H9 (cell line): ENCODE data around the gene SDF2. TPM values are rescaled to one million over a fixed set of nuclear protein-coding genes. Genes with fewer than 3 reads are reported as not detected.

Source experiments
- DNase-seq: peaks from one replicate; pipeline ENCODE4 v3.0.0-alpha.2; 2017
- H2AFZ ChIP-seq: one replicate; pipeline ENCODE4 v1.6.1; 2013; ENCODE audit warnings: mild to moderate bottlenecking, low read length, control low read depth, moderate library complexity
- H2AK5ac ChIP-seq: 2 replicates; pipeline ENCODE4 v1.6.1; 2013; ENCODE audit warnings: low read length, control low read depth, mixed read lengths; ENCODE audit not compliant: insufficient read length
- H2BK120ac ChIP-seq: one replicate; pipeline ENCODE4 v1.6.1; 2013; ENCODE audit warnings: low read depth, mild to moderate bottlenecking, low read length, control low read depth, inconsistent platforms; ENCODE audit not compliant: poor library complexity, severe bottlenecking
- H2BK12ac ChIP-seq: 2 replicates; pipeline ENCODE4 v1.6.1; 2013; ENCODE audit warnings: low read length, control low read depth, mixed read lengths, low read depth; ENCODE audit not compliant: insufficient read length
- H2BK15ac ChIP-seq: 2 replicates; pipeline ENCODE4 v1.6.1; 2013; ENCODE audit warnings: low read depth, low read length, control low read depth
- H2BK20ac ChIP-seq: one replicate; pipeline ENCODE4 v1.6.1; 2013; ENCODE audit warnings: low read depth, mild to moderate bottlenecking, low read length, control low read depth, inconsistent platforms; ENCODE audit not compliant: poor library complexity, severe bottlenecking
- H2BK5ac ChIP-seq: 2 replicates; pipeline ENCODE4 v1.6.1; 2013; ENCODE audit warnings: low read length, control low read depth, mixed read lengths; ENCODE audit not compliant: insufficient read length
- H3K14ac ChIP-seq: 2 replicates; pipeline ENCODE4 v1.6.1; 2013; ENCODE audit warnings: low read length, control low read depth; ENCODE audit not compliant: insufficient read depth
- H3K18ac ChIP-seq: 2 replicates; pipeline ENCODE4 v1.6.1; 2013; ENCODE audit warnings: low read depth, mild to moderate bottlenecking, mixed read lengths, low read length, control low read depth; ENCODE audit not compliant: insufficient read length
- H3K23ac ChIP-seq: 2 replicates; pipeline ENCODE4 v1.6.1; 2013; ENCODE audit warnings: low read length, control low read depth, mixed read lengths, low read depth; ENCODE audit not compliant: insufficient read length
- H3K23me2 ChIP-seq: 2 replicates; pipeline ENCODE4 v1.6.1; 2013; ENCODE audit warnings: low read depth, mild to moderate bottlenecking, mixed read lengths, low read length, control low read depth; ENCODE audit not compliant: insufficient read length, poor library complexity, severe bottlenecking
- H3K27ac ChIP-seq: 2 replicates; pipeline ENCODE4 v1.5.1; 2013; ENCODE audit warnings: low read length, control low read depth, mixed read lengths, low read depth; ENCODE audit not compliant: insufficient read length
- H3K27me3 ChIP-seq: 2 replicates; pipeline ENCODE4 v1.6.1; 2013; ENCODE audit warnings: low read length, control low read depth, inconsistent platforms; ENCODE audit not compliant: insufficient read depth
- H3K4ac ChIP-seq: 2 replicates; pipeline ENCODE4 v1.6.1; 2013; ENCODE audit warnings: low read depth, mild to moderate bottlenecking, control low read depth, inconsistent platforms, low read length, moderate library complexity
- H3K4me1 ChIP-seq: 2 replicates; pipeline ENCODE4 v1.6.1; 2013; ENCODE audit warnings: low read length, control low read depth, inconsistent platforms; ENCODE audit not compliant: insufficient read depth
- H3K4me2 ChIP-seq: 2 replicates; pipeline ENCODE4 v1.6.1; 2013; ENCODE audit warnings: low read length, control low read depth, mixed read lengths; ENCODE audit not compliant: insufficient read length, insufficient read depth
- H3K56ac ChIP-seq: 2 replicates; pipeline ENCODE4 v1.6.1; 2013; ENCODE audit warnings: low read depth, mild to moderate bottlenecking, mixed read lengths, low read length, control low read depth; ENCODE audit not compliant: insufficient read length
- H3K79me1 ChIP-seq: 2 replicates; pipeline ENCODE4 v1.6.1; 2013; ENCODE audit warnings: low read depth, mild to moderate bottlenecking, moderate library complexity, low read length, control low read depth, inconsistent platforms; ENCODE audit not compliant: insufficient read depth, poor library complexity, severe bottlenecking
- H3K79me2 ChIP-seq: 2 replicates; pipeline ENCODE4 v1.6.1; 2013; ENCODE audit warnings: low read length, control low read depth, inconsistent platforms; ENCODE audit not compliant: insufficient read depth
- H3K9ac ChIP-seq: 2 replicates; pipeline ENCODE4 v1.6.1; 2013; ENCODE audit warnings: low read length, control low read depth, mixed read lengths; ENCODE audit not compliant: insufficient read length; ENCODE audit errors: extremely low read depth
- H3K9me3 ChIP-seq: one replicate; pipeline ENCODE4 v1.6.1; 2013; ENCODE audit warnings: low read depth, low read length, inconsistent platforms; ENCODE audit not compliant: control insufficient read depth
- H3T11ph ChIP-seq: one replicate; pipeline ENCODE4 v1.6.1; 2013; ENCODE audit warnings: mild to moderate bottlenecking, low read length, control low read depth, inconsistent platforms
- H4K20me1 ChIP-seq: one replicate; pipeline ENCODE4 v1.6.1; 2013; ENCODE audit not compliant: control insufficient read depth, insufficient read length, insufficient read depth
- H4K5ac ChIP-seq: 2 replicates; pipeline ENCODE4 v1.6.1; 2013; ENCODE audit warnings: low read depth, mild to moderate bottlenecking, mixed read lengths, low read length, control low read depth; ENCODE audit not compliant: insufficient read length
- H4K8ac ChIP-seq: replicated peaks from 2 replicates; pipeline ENCODE4 v1.6.1; 2013; ENCODE audit warnings: low read length, control low read depth, mixed read lengths, low read depth; ENCODE audit not compliant: insufficient read length
- H4K91ac ChIP-seq: 2 replicates; pipeline ENCODE4 v1.6.1; 2013; ENCODE audit warnings: low read depth, mild to moderate bottlenecking, moderate library complexity, mixed read lengths, low read length, control low read depth; ENCODE audit not compliant: insufficient read length
- H3K27ac Mint-ChIP-seq, 3 experiments: 2 replicates in 2 of 3; 3 replicates in 1 of 3; pipeline ENCODE4 v1.8.0; 2020 to 2021; ENCODE audit warnings: mixed read lengths in 3 of 3, mild to moderate bottlenecking in 1 of 3, moderate library complexity in 1 of 3
- H3K27me3 Mint-ChIP-seq: 2 replicates; pipeline ENCODE4 v1.8.0; 2021; ENCODE audit warnings: low read depth, mild to moderate bottlenecking, moderate library complexity, mixed read lengths
- H3K36me3 Mint-ChIP-seq, 3 experiments: 2 replicates in 2 of 3; 3 replicates in 1 of 3; pipeline ENCODE4 v1.8.0; 2020 to 2021; ENCODE audit warnings: low read depth in 3 of 3, mixed read lengths in 3 of 3; ENCODE audit not compliant: insufficient read depth in 1 of 3
- H3K4me1 Mint-ChIP-seq, 2 experiments: 2 replicates each; pipeline ENCODE4 v1.8.0; 2020; ENCODE audit warnings: mixed read lengths in 2 of 2
- H3K4me3 Mint-ChIP-seq, 2 experiments: 2 replicates in 1 of 2; 3 replicates in 1 of 2; pipeline ENCODE4 v1.8.0; 2020 to 2021; ENCODE audit warnings: mild to moderate bottlenecking in 2 of 2, mixed read lengths in 2 of 2, moderate library complexity in 1 of 2
- H3K9me3 Mint-ChIP-seq, 2 experiments: 2 replicates in 1 of 2; 3 replicates in 1 of 2; pipeline ENCODE4 v1.8.0; 2020; ENCODE audit warnings: mild to moderate bottlenecking in 2 of 2, mixed read lengths in 2 of 2, moderate library complexity in 1 of 2
- WGBS: extraction: QIAGEN DNeasy Blood & Tissue Kit; methylation state at CpG from one replicate; pipeline ENCODE4 v1.1.7; 2013; ENCODE audit warnings: missing lambda C conversion rate, low lambda C conversion rate, mixed read lengths; ENCODE audit not compliant: insufficient read length; ENCODE audit errors: extremely low coverage; 5-methylcytosine and 5-hydroxymethylcytosine counted together
- total RNA-seq: library from RNA; stranded (reverse); gene quantifications from 2 replicates; pipeline ENCODE4 v1.2.1, GENCODE V29; 2021
- TF ChIP-seq, protein P1 (sequence below): fragments of 200-600 bp; sonication (generic); conservative IDR thresholded peaks from 3 replicates; pipeline ENCODE4 v1.8.0; 2021; ENCODE audit warnings: antibody characterized with exemption, mild to moderate bottlenecking

SDF2 gene
- total RNA-seq, 1 experiment from 2014 or later, result 40.2 TPM

DNA sequence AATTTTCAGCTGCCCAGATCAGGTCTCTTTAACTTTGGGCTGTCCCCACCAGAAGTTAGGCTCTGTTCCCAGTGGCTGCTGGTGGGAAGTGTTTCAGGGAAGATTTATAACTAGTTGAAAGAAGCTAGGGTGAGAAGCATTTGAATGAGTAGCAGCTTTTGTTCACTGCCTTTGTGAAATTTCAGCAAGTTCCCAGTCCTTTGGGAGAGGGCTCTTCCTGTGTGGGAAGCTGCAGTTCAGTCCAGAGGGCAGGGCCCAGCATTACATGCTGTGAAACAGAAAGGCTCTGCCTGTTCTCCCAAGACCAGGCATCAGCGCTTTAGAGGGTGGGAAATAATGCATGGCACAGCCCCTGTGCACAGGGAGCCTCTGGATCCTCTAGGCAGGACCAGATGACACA lies 32.2 kb upstream of the SDF2 start:
- Histone ChIP-seq H3T11ph (no peak overlapping the region), H4K20me1 (no peaks in the 10 kb centered on the region), H3K4me2 (no peak overlapping the region), H3K18ac (no peak overlapping the region), H4K8ac (no peak overlapping the region), H2BK5ac (no peak overlapping the region), H4K91ac (no peak overlapping the region), H3K4me1 (no peaks in the 10 kb centered on the region), H2AK5ac (no peak overlapping the region), H3K79me1 (no peaks in the 10 kb centered on the region), H2BK120ac (no peak overlapping the region), H3K27me3 (no peaks in the 10 kb centered on the region), H3K23me2 (no peaks in the 10 kb centered on the region), H3K4ac (no peak overlapping the region), H3K23ac (no peak overlapping the region), H3K9me3 (no peaks in the 10 kb centered on the region), H3K27ac (no peak overlapping the region), H2BK20ac (no peak overlapping the region), H2AFZ (no peak overlapping the region), H3K14ac (no peak overlapping the region), H2BK12ac (no peak overlapping the region), H4K5ac (no peak overlapping the region), H3K79me2 (no peaks in the 10 kb centered on the region), H3K9ac (no peak overlapping the region), H3K56ac (no peak overlapping the region), H2BK15ac (no peak overlapping the region)
- Mint-ChIP-seq H3K27ac (no peak overlapping the region; a peak in 1 of 7 replicates), H3K9me3 (no peaks in the 10 kb centered on the region), H3K27me3 (no peaks in the 10 kb centered on the region), H3K4me3 (no peak overlapping the region), H3K4me1 (no peaks in the 10 kb centered on the region), H3K36me3 (peaks cover 42 to 99% (median 82%) of the 10 kb centered on the region in 3 experiments; a peak in 6 of 7 replicates)
- WGBS, result no CpG with 5 or more reads among the region's 1 CpG
- no peak for DNase-seq
- TF ChIP-seq, protein P1, sequence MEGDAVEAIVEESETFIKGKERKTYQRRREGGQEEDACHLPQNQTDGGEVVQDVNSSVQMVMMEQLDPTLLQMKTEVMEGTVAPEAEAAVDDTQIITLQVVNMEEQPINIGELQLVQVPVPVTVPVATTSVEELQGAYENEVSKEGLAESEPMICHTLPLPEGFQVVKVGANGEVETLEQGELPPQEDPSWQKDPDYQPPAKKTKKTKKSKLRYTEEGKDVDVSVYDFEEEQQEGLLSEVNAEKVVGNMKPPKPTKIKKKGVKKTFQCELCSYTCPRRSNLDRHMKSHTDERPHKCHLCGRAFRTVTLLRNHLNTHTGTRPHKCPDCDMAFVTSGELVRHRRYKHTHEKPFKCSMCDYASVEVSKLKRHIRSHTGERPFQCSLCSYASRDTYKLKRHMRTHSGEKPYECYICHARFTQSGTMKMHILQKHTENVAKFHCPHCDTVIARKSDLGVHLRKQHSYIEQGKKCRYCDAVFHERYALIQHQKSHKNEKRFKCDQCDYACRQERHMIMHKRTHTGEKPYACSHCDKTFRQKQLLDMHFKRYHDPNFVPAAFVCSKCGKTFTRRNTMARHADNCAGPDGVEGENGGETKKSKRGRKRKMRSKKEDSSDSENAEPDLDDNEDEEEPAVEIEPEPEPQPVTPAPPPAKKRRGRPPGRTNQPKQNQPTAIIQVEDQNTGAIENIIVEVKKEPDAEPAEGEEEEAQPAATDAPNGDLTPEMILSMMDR, result no peak
